Loucy (cell line): ENCODE measurements around the gene AMPD3.
A peak's percentile ranks its signal among the peaks of the same experiment; 100 is the strongest.

Source experiments
- H2AFZ ChIP-seq: fragments of 200-600 bp; sonication (generic); 2 replicates; pipeline ENCODE4 v1.6.0; 2016; ENCODE audit warnings: antibody characterized with exemption, mild to moderate bottlenecking, low read length, moderate library complexity
- H3F3A ChIP-seq: fragments of 200-600 bp; 2 replicates; pipeline ENCODE4 v1.6.0; 2016; ENCODE audit warnings: antibody characterized with exemption, low read depth, mild to moderate bottlenecking
- H3K27me3 ChIP-seq: fragments of 200-600 bp; sonication (generic); 2 replicates; pipeline ENCODE4 v1.6.1; 2014; ENCODE audit warnings: low read length, mild to moderate bottlenecking; ENCODE audit not compliant: insufficient read depth, poor library complexity, severe bottlenecking
- H3K36me3 ChIP-seq: fragments of 200-600 bp; sonication (generic); 2 replicates; pipeline ENCODE4 v1.6.1; 2016; ENCODE audit warnings: low read length; ENCODE audit not compliant: insufficient read depth
- H3K4me1 ChIP-seq: fragments of 200-600 bp; sonication (generic); 2 replicates; pipeline ENCODE4 v1.5.1; 2014; ENCODE audit warnings: low read length, mild to moderate bottlenecking; ENCODE audit not compliant: insufficient read depth, poor library complexity, severe bottlenecking
- H3K4me2 ChIP-seq: fragments of 200-600 bp; sonication (generic); 2 replicates; pipeline ENCODE4 v1.6.0; 2014; ENCODE audit warnings: antibody characterized with exemption, low read length, low read depth, mild to moderate bottlenecking; ENCODE audit not compliant: poor library complexity, severe bottlenecking
- H3K4me3 ChIP-seq: fragments of 200-600 bp; sonication (generic); 2 replicates; pipeline ENCODE4 v1.5.1; 2014; ENCODE audit warnings: low read length, mild to moderate bottlenecking, mixed read lengths; ENCODE audit not compliant: poor library complexity, severe bottlenecking
- H3K79me2 ChIP-seq: fragments of 200-600 bp; sonication (generic); 2 replicates; pipeline ENCODE4 v1.6.1; 2014; ENCODE audit warnings: low read length; ENCODE audit not compliant: insufficient read depth
- H3K9ac ChIP-seq: fragments of 200-600 bp; sonication (generic); 2 replicates; pipeline ENCODE4 v1.6.0; 2014; ENCODE audit warnings: mild to moderate bottlenecking, low read depth, low read length, moderate library complexity; ENCODE audit not compliant: poor library complexity, severe bottlenecking
- H3K9me2 ChIP-seq: fragments of 200-600 bp; sonication (generic); replicated peaks from 2 replicates; pipeline ENCODE4 v1.6.1; 2016; ENCODE audit warnings: low read depth, low read length, mixed read lengths
- H3K9me3 ChIP-seq: fragments of 200-600 bp; sonication (generic); 2 replicates; pipeline ENCODE4 v1.6.1; 2014; ENCODE audit warnings: mild to moderate bottlenecking, antibody characterized with exemption, low read length, low read depth; ENCODE audit not compliant: insufficient read depth
- H4K20me1 ChIP-seq: fragments of 200-600 bp; sonication (generic); 2 replicates; pipeline ENCODE4 v1.6.0; 2014; ENCODE audit warnings: antibody characterized with exemption, low read length, mild to moderate bottlenecking; ENCODE audit not compliant: insufficient read depth, poor library complexity, severe bottlenecking
- CTCF ChIP-seq: fragments of 200-600 bp; sonication (generic); conservative IDR thresholded peaks from 2 replicates; pipeline ENCODE4 v1.5.1; 2014; ENCODE audit warnings: mild to moderate bottlenecking, antibody characterized with exemption, low read length
- EZH2phosphoT487 ChIP-seq: fragments of 200-600 bp; IDR thresholded peaks from 2 replicates; pipeline ENCODE4 v1.6.1; 2018; ENCODE audit warnings: antibody characterized with exemption, mild to moderate bottlenecking, moderate library complexity, borderline replicate concordance

AMPD3 gene

GRCh38 chr11:10539339-10539738 is 84.3 kb downstream of the AMPD3 start:
- Histone ChIP-seq H3K79me2 (peaks cover 19% of the 10 kb centered on the region; the same call in 1 of the 2 replicates), H3K9ac (no peak overlapping the region), H3K9me3 (peaks cover 3% of the 10 kb centered on the region; the same call in 1 of the 2 replicates), H3K4me1 (peaks cover 26% of the 10 kb centered on the region), H4K20me1 (peaks cover 6% of the 10 kb centered on the region), H3F3A (no peaks in the 10 kb centered on the region), H3K4me2 (no peak overlapping the region), H2AFZ (no peak overlapping the region), H3K27me3 (no peaks in the 10 kb centered on the region), H3K9me2 (no peaks in the 10 kb centered on the region), H3K4me3 (no peak overlapping the region), H3K36me3 (no peaks in the 10 kb centered on the region)
- TF ChIP-seq EZH2phosphoT487 (no peak), CTCF (no peak)

GRCh38 chr11:10540546-10540914 is 85.5 kb downstream of the AMPD3 start:
- Histone ChIP-seq H4K20me1 (peaks cover 6% of the 10 kb centered on the region), H3K9ac (peak overlapping the region; percentile 78), H3K4me2 (peak overlapping the region; percentile 96), H3F3A (no peaks in the 10 kb centered on the region), H3K9me2 (no peaks in the 10 kb centered on the region), H2AFZ (peak overlapping the region; percentile 78), H3K27me3 (no peaks in the 10 kb centered on the region), H3K4me3 (peak overlapping the region; percentile 88), H3K4me1 (peaks cover 24% of the 10 kb centered on the region), H3K79me2 (peaks cover 19% of the 10 kb centered on the region; the same call in 1 of the 2 replicates), H3K36me3 (no peaks in the 10 kb centered on the region), H3K9me3 (peaks cover 6% of the 10 kb centered on the region; the same call in 1 of the 2 replicates)
- no peak for TF ChIP-seq EZH2phosphoT487
- TF ChIP-seq CTCF: no peak

- no peaks in the 10 kb centered on the region for H3K36me3 ChIP-seq
- H3F3A ChIP-seq: no peaks in the 10 kb centered on the region
- peak within 1 kb of the TSS; percentile 88 for H3K4me3 ChIP-seq
- H3K9ac ChIP-seq: peak within 1 kb of the TSS; percentile 78
- TF ChIP-seq CTCF (peak; percentile 67), EZH2phosphoT487 (no peak)
- no peaks in the 10 kb centered on the region for H3K27me3 ChIP-seq
- peaks cover 6% of the 10 kb centered on the region for H4K20me1 ChIP-seq
- peak within 1 kb of the TSS; percentile 96 for H3K4me2 ChIP-seq
- H3K4me1 ChIP-seq: peaks cover 19% of the 10 kb centered on the region
- peaks cover 19% of the 10 kb centered on the region; the same call in 1 of the 2 replicates for H3K79me2 ChIP-seq
- peak within 1 kb of the TSS; percentile 95 for H2AFZ ChIP-seq
- H3K9me3 ChIP-seq: peaks cover 6% of the 10 kb centered on the region; the same call in 1 of the 2 replicates
- no peaks in the 10 kb centered on the region for H3K9me2 ChIP-seq
Measured at GRCh38 chr11:10540915-10541560, 86.0 kb downstream of the AMPD3 start, which contains the start of gene RNF141. RNF141 (minus strand) TSS chr11:10541187; CDS start chr11:10534158, 7,029 bp downstream.
